Stimulated activated CD8-positive, alpha-beta memory T cell treated with anti-CD3 and anti-CD28 coated beads, Interleukin-15, amount 100 ng/mL, for 48 hours (primary cell): Measurements from ENCODE around the gene SLU7.
A peak's percentile ranks its signal among the peaks of the same experiment; 100 is the strongest.

Experiments used
- DNase-seq, 2 donors: peaks; one replicate each; pipeline ENCODE4 v3.0.0-alpha.2; 2020; ENCODE audit warnings: low read depth in 2 of 2

The SLU7 gene

GRCh38 chr5:160419458-160420330 is 813 bp upstream of the SLU7 start:
- no peak for DNase-seq

GRCh38 chr5:160399402-160400353 is 19.2 kb downstream of the SLU7 start, which contains the start of gene FAM200C:
TSS of gene FAM200C (minus strand) at chr5:160400054. CDS start at chr5:160395490, 4,564 bp downstream.
- DNase-seq, result peak; percentile 63 to 66

- no peak for DNase-seq
Measured at GRCh38 chr5:160398806-160399205, 20.1 kb downstream of the SLU7 start.

GRCh38 chr5:160397492-160397891 is 21.4 kb downstream of the SLU7 start:
- no peak for DNase-seq

- no peak for DNase-seq
Measured at GRCh38 chr5:160395111-160395510, 23.8 kb downstream of the SLU7 start.

- DNase-seq, result no peak
Measured at GRCh38 chr5:160390787-160391696, 27.8 kb downstream of the SLU7 start.

- DNase-seq, result no peak
Measured at GRCh38 chr5:160387445-160387844, 31.4 kb downstream of the SLU7 start.

- DNase-seq, result no peak
Measured at GRCh38 chr5:160385496-160385895, 33.4 kb downstream of the SLU7 start.

GRCh38 chr5:160384681-160385080 is 34.2 kb downstream of the SLU7 start:
- no peak for DNase-seq

- DNase-seq, result no peak
Measured at GRCh38 chr5:160382346-160382745, 36.5 kb downstream of the SLU7 start.

- DNase-seq, result no peak
Measured at GRCh38 chr5:160380041-160380440, 38.8 kb downstream of the SLU7 start.

GRCh38 chr5:160379511-160379910 is 39.4 kb downstream of the SLU7 start:
- no peak for DNase-seq

- DNase-seq, result no peak
Measured at GRCh38 chr5:160378330-160378729, 40.6 kb downstream of the SLU7 start.

GRCh38 chr5:160377651-160378050 is 41.2 kb downstream of the SLU7 start:
- DNase-seq, result no peak

GRCh38 chr5:160376416-160376815 is 42.5 kb downstream of the SLU7 start:
- DNase-seq, result no peak

- no peak for DNase-seq
Measured at GRCh38 chr5:160375701-160376100, 43.2 kb downstream of the SLU7 start.

- DNase-seq, result no peak
Measured at GRCh38 chr5:160375166-160375565, 43.7 kb downstream of the SLU7 start.

- DNase-seq, result no peak
Measured at GRCh38 chr5:160371294-160371693, 47.6 kb downstream of the SLU7 start.

GRCh38 chr5:160370713-160371034 is 48.2 kb downstream of the SLU7 start:
- no peak for DNase-seq

- DNase-seq, result no peak
Measured at GRCh38 chr5:160369990-160370712, 48.7 kb downstream of the SLU7 start, which contains the start of gene C1QTNF2. TSS of gene C1QTNF2 (minus strand) at chr5:160370626. CDS start at chr5:160355011, 15,615 bp downstream.

- no peak for DNase-seq
Measured at GRCh38 chr5:160367885-160368284, 51.0 kb downstream of the SLU7 start.
